ENCODE measurements around the gene ANKS1B. TPM values are rescaled to one million over a fixed set of nuclear protein-coding genes. Genes with fewer than 3 reads are reported as not detected.
A peak's percentile ranks its signal among the peaks of the same experiment; 100 is the strongest.

ANKS1B gene
- total and polyA plus RNA-seq, 11 donors = 0.62 to 5.8 (median 1.8) TPM

DNA sequence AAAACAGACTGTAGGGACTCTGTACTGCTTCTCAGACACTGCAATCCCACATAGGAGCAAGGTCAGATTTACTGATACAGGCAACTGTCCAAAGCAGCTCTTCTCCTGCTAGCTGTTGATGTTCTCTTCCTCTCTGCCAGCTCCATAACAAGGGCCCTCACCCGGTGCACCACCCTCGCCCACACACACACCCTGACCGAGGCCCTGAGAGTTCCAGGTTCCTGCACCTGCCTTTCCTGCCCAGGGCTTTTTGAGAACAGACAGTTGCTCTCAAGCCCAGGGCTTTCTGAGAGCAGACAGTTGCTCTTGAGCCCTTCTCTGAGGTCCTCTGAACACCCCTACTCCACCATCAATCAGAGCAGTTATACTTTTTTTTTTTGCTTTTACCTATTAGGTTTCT, 571.0 kb downstream of the ANKS1B start:
- H3K9me3 ChIP-seq = peaks cover 0 to 27% (median 9%) of the 10 kb centered on the region in 12 donors
- intact Hi-C loops (cut with DNase I) = no loop called here
- 65 to 87% (median 77%) methylated on average over 3 of the region's 3 CpGs for WGBS, 4 donors

DNA sequence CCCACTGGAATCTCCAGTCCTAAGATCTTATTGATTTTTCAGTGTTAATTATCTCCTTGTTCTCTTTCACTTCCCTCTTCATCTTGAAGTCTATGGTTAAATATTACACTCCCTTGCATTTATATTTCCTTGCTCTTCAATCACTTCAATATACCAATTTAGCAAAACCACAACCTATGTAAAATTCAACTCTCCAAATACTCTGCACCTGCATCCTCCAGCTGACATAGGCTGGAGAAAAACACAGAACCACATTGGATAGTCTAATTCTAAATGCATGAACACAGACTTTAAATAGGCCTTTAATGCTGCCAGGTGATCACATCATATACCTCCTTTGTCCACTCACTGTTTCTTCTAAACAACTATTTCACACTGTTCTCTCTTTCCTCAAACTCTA, 591.0 kb downstream of the ANKS1B start:
- Histone ChIP-seq H3K27ac (no peak overlapping the region), H3K4me3 (no peak overlapping the region)

More for the DNA sequence above, 571.0 kb downstream of the ANKS1B start:
- TF ChIP-seq, protein P1, sequence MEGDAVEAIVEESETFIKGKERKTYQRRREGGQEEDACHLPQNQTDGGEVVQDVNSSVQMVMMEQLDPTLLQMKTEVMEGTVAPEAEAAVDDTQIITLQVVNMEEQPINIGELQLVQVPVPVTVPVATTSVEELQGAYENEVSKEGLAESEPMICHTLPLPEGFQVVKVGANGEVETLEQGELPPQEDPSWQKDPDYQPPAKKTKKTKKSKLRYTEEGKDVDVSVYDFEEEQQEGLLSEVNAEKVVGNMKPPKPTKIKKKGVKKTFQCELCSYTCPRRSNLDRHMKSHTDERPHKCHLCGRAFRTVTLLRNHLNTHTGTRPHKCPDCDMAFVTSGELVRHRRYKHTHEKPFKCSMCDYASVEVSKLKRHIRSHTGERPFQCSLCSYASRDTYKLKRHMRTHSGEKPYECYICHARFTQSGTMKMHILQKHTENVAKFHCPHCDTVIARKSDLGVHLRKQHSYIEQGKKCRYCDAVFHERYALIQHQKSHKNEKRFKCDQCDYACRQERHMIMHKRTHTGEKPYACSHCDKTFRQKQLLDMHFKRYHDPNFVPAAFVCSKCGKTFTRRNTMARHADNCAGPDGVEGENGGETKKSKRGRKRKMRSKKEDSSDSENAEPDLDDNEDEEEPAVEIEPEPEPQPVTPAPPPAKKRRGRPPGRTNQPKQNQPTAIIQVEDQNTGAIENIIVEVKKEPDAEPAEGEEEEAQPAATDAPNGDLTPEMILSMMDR (IDR thresholded peaks at IDR 0.05) = no peak
- no peak for TF ChIP-seq POLR2A (IDR thresholded peaks at IDR 0.05)
- DNase-seq (no peak), ATAC-seq (no peak)
- H3K27me3 ChIP-seq = no peaks in the 10 kb centered on the region
- H3K4me1 ChIP-seq = no peaks in the 10 kb centered on the region
- H3K36me3 ChIP-seq = no peaks in the 10 kb centered on the region
- no peak overlapping the region for H3K4me3 ChIP-seq
- H3K27ac ChIP-seq = no peak overlapping the region

GRCh38 chr12:99392091-99392850, 592.5 kb downstream of the ANKS1B start:
- no peak for ATAC-seq
- intact Hi-C loops (cut with DNase I) = no loop called here
- no peak for TF ChIP-seq POLR2A (IDR thresholded peaks at IDR 0.05)
- TF ChIP-seq, protein P1 (IDR thresholded peaks at IDR 0.05) = no peak

More for the DNA sequence above, 591.0 kb downstream of the ANKS1B start:
- H3K27me3 ChIP-seq = no peaks in the 10 kb centered on the region
- no peaks in the 10 kb centered on the region for H3K36me3 ChIP-seq
- intact Hi-C loops (cut with DNase I) = no loop called here
- TF ChIP-seq POLR2A (IDR thresholded peaks at IDR 0.05) = no peak
- TF ChIP-seq, protein P1 (IDR thresholded peaks at IDR 0.05) = no peak
- no peak for ATAC-seq
- DNase-seq = no peak
- peaks cover 0 to 4% (median 0%) of the 10 kb centered on the region in 12 donors for H3K9me3 ChIP-seq
- no peaks in the 10 kb centered on the region for H3K4me1 ChIP-seq

GRCh38 chr12:99390707-99391106, 594.0 kb downstream of the ANKS1B start:
- TF ChIP-seq, protein P1 (IDR thresholded peaks at IDR 0.05) = peak in 2 of 12 donors; percentile 17
- TF ChIP-seq POLR2A (IDR thresholded peaks at IDR 0.05) = no peak
- Histone ChIP-seq H3K27ac (no peak overlapping the region), H3K9me3 (no peaks in the 10 kb centered on the region), H3K36me3 (no peaks in the 10 kb centered on the region), H3K4me3 (no peak overlapping the region), H3K27me3 (no peaks in the 10 kb centered on the region), H3K4me1 (no peaks in the 10 kb centered on the region)
- ATAC-seq = no peak
- WGBS, 4 donors = 62 to 75% (median 68%) methylated on average over 7 of the region's 7 CpGs
- DNase-seq = no peak
- intact Hi-C loops (cut with DNase I) = no loop called here

More at GRCh38 chr12:99392091-99392850, 592.5 kb downstream of the ANKS1B start:
- no peak overlapping the region for H3K4me3 ChIP-seq
- H3K27me3 ChIP-seq = no peaks in the 10 kb centered on the region
- H3K9me3 ChIP-seq = no peaks in the 10 kb centered on the region
- H3K4me1 ChIP-seq = no peaks in the 10 kb centered on the region
- H3K36me3 ChIP-seq = no peaks in the 10 kb centered on the region
- DNase-seq = no peak
- 68 to 72% (median 71%) methylated on average over 6 of the region's 6 CpGs for WGBS, 4 donors
- H3K27ac ChIP-seq = no peak overlapping the region
